Activated CD8-positive, alpha-beta memory T cell treated with anti-CD3 and anti-CD28 coated beads, Interleukin-2, amount 50 U/mL, for 48 hours (primary cell): ENCODE data around the gene JCHAIN.
"Not testable (repeated sequence)": the region's sequence is repeated elsewhere in the genome, so short reads cannot be mapped to it uniquely, and the experiment has no call there.

Experiments
- DNase-seq: peaks from one replicate; pipeline ENCODE4 v3.0.0-alpha.2; 2020

Gene JCHAIN

DNA sequence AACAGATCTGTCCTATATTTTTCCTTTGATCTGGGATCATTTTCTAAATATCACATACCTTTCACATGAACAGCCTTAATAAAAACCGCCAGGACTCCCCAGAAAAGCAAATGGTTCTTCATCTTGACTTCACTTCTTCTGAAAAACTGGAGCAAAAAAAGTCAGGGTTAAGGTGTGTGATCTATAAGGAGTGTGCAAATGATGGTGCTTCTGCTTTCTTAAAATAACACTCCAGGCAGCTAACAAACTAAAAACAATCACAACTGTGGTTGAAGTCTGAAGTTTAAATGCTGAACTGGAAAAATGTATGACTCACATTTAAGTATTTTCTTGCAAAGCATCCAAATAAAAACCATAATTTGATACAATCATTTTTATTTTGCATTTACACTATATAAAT lies at the start of gene JCHAIN:
TSS of gene JCHAIN (minus strand) at position 140 of the 400 bp plus-strand sequence. CDS start at position 122, 18 bp downstream.
- DNase-seq = no peak

DNA sequence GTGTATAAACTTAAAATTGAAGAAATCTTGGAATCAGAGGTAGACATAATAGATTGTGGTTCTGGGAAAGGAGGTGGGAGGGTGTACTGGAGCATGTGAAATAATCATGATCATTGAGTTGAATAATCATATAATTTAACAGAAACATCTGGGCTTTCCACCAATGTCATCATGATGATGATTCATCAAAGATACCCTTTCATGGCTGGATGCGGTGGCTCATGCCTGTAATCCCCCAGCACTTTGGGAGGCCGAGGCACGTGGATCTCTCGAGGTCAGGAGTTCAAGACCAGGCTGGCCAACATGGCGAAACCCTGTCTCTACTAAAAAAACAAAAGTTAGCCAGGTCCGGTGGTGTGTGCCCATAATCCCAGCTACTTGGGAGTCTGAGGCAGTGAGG lies 48.8 kb upstream of the JCHAIN start:
- DNase-seq = no peak

DNA sequence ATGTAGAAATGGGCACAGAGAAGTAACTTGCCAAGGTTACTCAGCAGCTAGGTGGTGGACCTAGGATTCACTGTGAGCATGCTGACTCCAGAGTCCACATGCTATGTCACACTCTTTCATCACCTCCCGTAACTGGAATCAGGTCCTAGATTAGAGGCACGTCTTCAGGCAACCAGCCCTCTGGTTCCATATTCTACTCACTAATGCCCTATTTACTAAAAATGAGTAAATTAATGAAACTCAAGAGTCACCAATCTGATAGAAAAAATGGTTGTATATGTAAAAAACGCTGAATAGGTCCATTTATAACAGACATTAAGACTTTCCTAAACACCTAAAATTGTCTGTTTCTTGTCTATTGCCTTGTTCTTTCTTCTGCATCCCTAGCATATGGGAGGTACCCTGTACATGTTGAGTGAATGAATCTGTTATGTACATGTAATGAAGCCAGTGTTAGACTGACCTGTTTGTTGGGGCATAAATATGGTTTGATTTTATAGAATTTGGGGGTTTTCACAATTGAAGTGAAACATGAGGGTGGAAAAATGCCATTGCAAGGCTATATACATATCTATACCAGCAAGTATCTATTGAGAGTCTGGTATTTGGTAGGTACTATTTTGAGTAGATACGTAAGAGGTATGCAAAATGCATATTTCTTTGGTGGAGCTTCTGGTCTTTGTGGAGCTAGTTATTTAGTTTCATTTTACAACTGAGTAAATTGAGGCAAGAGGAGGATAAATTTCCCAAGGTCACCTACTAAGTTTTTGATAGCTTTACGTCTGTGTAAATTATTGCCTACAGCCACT lies 48.0 kb upstream of the JCHAIN start:
- no peak for DNase-seq

DNA sequence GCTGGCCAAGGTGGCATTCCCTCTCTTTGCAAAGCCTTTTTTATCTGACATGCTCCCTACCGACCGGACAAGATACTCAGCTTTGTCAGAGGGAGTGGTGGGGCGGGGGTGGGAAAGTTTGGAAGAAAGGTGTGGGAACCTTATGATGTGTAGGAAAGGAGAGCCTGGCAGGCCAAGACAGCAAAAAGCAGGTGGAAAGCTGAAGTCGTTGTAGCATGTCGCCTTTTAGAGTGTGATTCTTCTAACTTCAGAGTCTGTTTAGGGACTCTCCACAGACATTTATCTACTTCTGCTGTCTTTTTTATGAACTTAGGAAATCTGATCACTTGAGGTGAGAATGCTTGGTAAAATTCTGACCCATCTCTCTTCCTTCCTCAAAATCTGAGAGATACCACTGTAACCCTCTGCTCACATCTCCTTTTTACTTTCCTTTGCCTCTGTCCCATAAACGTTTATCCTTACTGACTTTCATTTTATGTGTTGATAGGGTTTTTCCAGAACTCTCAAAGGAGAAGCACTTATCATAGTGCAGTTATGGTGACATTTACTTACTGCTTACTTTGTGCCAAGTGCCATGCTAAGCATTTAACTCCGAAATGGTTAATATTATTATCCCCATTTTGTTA lies 47.3 kb upstream of the JCHAIN start:
- no peak for DNase-seq

DNA sequence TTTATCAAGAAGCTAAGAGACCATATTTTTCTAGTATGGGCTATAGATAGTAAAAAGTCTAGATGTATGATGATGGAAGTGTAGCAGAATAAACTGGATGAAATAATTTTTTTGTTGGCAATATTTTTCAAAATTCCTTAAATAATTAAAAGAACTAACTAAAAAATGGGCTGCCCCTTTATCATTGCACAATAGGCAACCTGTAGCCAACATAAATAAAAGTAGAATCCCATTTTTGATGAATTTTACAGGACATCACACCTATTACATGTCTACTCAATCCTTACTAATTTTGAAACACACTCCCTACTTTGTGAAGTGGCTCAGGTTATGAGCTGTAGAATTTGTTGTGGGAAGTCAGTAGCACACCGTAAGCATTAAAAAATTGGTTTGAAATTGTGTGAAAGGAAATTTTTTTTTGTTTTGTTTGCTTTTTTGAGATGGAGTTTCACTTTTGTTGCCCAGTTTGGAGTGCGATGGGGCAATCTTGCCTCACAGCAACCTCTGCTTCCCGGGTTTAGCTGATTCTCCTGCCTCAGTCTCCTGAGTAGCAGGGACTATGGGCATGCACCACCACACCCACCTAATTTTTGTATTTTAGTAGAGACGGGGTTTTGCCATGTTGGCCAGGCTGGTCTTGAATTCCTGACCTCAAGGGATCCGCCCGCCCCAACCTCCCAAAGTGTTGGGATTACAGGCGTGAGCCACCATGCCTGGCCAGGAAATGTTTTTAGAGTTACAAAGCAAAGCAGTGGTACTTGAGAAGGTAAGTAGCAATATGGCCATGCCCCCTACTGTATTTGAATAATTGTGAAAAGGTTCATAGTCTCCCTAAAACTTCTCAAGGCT lies 46.5 kb upstream of the JCHAIN start:
- DNase-seq = no peak

DNA sequence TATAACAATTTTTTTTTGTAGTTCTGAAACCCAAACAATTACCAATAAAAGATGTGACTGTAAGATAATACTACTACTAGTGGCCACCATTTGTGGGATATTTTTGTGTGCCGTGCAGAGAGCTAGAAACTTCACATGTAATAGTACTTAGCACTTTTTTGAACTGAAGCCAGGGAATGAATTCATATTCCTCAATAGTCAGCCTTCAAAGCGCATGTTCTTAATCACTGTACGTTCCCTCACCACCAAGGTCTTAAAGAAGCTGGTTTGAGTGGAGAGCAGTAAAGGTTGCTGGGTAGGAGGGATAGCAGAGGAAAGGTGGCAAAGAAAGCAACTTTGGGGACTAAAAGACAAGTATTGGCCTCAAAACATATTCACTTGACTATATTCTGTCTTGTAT lies 45.8 kb upstream of the JCHAIN start:
- DNase-seq = no peak

DNA sequence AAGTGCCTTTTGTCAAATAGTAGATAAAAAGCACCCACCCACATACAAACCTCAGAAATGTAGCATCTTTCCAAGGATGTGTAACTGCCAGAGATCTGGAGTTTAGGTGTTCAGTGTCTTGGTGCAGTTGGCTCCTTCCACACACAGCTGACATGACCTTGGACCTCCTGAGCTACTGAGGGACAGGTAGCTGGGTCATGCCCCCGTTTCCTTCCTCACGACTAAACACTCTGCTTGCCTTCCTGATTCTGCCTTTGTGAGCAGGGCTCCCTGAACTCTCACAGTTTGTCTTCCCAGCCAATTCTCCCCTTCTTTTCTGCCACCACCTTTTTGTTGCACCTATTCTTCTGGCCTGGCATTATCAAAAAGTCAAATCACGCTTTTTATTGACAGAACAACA lies 45.3 kb upstream of the JCHAIN start:
- DNase-seq = no peak

DNA sequence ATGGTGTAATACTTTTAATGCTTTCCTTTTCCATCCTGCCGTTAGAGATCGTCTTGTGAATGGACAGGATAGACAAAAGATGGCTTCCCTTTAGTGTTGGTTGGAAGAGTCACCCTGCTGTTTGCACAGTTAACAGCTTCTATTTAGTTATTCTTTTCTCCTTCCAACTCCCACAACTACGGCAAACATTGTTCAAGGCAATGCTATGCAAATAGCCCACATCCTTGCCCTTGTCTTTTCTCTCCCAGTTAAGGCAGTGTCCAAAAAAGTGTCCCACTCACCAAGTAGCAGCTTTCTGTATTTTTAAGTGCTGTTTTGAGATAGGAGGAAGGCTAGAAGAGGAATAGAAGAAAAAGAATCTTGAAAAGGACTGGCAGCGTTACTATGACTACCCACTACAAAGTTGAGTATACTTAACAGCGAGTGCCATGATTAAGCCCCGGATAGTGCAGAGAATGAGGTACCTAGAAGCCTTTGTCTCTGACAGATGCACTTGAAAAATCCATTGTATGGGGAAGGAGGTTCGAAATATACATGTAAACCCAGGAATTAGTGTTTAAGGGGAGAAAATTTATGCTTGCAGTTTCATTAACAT lies 43.4 kb upstream of the JCHAIN start:
- DNase-seq = no peak

DNA sequence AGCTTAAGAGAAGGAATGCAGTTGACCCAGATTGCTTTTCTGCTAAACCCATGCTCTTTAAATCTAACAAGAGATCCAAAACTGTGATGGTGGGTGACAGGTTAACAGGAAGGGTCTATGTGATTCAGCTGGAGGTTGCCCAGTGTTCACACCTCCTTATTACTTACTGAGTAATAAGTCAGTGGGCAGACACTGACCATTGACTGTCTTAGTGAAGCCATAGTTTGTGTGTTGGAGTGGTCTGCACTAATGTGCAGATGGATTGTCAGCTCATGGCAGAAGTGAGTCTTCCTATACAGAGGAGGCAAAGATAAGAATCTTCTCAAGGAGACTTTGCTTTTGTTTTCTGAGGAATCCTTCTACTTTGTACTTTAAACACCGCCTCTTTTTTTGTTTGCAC lies 40.2 kb upstream of the JCHAIN start:
- no peak for DNase-seq

DNA sequence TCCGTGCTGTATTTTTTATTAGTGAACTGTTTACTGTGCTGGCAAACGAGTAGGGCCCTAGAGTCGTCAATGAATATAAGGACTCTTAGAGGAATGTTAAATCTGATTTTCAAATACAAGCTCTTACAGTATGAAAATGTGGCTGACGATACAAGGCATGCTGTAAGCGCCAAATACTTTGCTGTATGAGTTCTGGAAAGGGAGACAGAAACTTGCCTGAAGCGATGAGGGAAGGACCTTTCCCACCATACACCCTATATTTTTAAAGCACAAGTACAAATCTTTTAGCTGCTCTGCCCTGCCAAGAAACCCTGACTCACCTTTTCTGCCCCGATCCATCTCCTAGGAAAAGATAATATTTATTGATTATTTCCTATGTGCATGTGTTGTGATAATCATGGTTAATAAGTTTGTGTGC lies 39.7 kb upstream of the JCHAIN start:
- no peak for DNase-seq

DNA sequence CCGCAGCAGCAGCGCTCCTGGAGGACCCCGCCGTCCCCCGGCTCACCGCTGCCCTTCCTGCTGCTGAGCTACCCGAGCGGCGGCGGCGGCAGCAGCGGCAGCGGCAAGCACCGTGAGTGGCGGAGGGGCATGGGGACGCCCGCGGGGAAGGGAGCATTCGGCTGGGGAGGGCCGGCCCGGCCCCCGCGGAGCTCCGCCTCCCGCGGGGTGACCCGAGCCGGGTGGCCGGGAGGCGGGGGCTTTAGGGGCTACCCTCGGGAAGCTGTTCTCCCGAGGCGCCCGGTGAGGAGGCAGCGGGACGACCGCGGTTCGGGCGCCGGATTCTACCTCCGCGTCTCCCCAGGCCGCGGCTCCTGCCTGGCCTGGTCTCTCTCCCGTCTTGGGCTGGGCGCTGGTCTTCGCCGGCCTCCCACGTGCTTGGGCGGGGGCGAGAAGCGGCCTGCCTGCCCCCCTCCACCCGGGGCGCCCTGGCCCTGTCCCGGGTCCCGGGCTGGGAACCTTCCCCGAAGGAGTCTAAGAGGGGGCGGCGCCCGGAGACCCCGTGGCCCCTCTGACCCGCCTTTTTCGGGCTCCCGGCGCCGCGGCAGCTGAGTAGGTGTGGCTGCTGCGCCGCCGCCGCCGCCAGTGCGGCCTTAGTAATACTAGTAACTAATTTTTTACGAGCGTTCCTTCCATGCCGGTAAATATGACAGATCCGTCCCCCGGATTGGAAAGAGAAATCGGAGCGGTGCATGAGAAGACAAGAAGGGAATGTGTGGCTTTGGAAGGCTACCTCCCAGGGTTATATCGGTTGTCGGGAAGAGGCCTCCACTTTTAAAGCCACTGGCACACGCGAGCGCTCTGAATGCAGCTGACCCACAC lies 39.1 kb upstream of the JCHAIN start:
- peak; percentile 87 for DNase-seq

DNA sequence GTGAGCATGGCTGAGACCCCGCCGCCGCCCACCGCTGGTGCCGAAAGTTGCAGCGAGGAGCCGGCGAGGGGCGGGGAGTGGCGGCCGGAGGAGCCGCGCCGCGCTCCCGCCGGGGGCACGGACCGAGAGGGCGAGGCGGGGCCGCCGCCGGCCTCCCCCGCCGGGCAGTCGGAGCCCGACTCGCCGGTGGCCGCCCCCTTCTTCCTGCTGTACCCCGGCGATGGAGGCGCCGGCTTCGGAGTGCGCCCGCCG lies 38.5 kb upstream of the JCHAIN start:
- DNase-seq = no peak

DNA sequence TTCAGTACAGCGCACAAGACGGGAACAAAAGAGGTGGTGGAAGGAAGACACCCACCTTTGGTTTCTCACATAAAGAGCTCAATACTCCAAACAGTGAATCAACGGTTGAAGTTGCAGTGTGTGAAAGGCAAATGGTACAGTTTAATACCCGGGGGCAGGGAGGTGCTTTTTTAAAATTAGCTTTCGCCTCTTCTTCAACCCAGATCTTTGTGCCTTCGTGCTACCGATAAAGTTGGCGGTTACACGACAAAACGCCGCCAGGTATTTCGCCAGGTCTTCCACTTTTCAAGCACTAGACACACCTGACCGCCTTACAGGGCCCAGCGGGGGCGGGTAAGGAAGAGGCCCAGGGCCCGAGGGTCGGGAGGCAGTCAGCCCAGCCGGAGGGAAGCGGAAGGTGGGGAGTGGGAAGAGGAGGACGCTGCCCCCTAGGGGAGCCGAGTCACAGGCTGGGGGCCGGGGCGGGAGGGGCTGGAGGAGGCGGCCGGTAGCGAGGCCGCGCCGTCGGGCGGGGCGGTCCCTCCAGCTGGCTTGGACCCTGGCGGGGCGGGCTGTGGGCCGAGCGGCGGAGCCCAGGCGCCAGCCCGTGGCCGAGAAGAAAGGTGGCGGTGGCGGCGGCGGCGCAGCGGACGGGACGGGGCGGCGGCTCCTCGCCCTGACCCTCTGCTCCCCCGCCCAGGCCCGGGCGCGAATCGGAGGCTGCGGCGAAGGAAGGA lies 38.1 kb upstream of the JCHAIN start:
- DNase-seq = peak; percentile 75

DNA sequence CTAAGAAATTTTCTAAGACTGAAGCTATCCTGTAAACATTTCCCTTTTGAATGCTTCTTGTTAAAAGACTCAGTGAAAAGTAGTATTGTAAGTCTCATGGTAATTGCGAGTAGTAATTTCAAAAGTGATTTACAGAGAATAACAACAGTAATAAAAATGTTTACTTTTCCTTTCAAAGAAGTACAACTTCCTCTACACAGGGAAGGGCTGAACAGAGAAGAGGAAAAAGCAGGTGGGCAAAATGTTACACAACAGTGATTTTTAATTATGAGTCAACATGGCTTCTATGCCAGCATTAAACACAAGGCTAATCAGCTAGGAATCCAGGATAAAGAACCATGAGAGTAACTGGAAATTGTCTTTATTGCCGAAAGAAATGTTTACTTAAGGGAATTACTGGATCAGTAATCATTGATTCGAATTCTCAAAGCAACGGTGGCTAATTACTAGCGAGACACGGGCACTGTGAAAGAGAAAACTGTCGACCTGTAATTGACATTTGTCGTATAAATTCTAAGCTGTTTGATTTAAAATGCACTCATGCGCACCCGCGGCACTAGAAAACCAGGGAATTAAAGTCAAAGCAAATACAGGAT lies 37.4 kb upstream of the JCHAIN start:
- no peak for DNase-seq

DNA sequence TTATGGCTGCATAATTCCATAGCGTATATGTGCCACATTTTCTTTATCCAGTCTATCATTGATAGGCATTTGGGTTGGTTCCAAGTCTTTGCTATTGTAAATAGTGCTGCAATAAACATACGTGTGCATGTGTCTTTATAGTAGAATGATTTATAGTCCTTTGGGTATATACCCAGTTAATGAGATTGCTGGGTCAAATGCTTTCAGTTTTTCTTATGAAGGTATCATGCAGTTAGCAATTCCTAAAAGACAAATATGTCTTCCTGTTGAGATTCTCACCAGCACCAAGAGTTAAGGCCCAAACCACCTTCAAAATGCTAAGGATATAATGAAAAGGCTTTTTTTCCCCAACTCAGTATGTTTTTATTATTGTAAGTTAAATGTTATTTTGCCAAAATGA lies 36.3 kb upstream of the JCHAIN start:
- not testable (repeated sequence) for DNase-seq

DNA sequence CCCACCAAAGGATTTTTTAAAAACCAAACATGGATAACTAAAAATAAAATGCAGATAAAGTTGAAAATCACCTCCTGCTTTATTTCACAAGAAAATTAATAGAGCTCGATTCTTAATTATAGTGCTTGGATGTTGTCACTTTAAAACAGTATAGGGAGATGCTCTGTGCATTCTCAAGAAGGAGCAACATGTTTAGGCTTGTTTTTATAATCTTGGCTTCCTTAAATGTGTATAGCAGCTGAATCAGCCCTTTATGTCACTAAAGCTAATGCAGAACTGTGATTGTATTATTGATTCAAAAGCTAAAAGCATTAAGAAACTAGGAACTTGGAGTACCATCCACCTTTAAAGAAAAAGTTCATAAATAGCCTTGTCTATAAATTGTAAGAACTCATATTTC lies 35.0 kb upstream of the JCHAIN start:
- DNase-seq = no peak

DNA sequence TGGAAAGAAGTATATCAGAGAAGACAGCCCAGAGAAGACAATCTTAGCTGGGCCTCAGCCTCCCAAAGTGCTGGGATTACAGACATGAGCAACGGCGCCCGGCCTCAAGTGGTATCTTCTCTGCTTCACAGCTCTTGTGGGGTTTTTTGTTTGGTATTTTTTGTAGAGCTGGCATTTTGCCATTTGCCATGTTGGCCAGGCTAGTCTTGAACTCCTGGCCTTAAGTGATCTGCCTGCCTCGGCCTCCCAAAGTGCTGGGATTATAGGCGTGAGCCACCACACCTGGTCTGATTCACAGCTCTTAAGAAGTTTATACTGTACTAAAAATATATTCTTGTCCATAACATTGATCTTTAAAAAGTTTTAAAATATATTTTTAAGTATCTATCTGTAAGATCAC lies 34.4 kb upstream of the JCHAIN start:
- DNase-seq = no peak

DNA sequence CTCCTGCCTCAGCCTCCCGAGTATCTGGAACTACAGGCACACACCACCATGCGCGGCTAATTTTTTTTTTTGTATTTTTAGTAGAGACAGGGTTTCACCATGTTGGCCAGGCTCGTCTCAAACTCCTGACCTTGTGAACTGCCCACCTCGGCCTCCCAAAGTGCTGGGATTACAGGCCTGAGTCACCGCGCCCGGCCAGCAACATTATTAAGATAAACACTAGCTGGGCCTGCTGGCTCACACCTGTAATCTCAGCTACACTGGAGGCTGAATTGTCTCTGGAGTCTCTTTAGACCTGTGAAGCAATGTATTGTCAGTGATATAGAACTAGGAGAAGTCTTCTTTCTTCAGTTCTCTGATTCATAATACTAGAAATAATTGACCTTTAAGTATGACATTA lies 32.1 kb upstream of the JCHAIN start:
- DNase-seq = not testable (repeated sequence)

DNA sequence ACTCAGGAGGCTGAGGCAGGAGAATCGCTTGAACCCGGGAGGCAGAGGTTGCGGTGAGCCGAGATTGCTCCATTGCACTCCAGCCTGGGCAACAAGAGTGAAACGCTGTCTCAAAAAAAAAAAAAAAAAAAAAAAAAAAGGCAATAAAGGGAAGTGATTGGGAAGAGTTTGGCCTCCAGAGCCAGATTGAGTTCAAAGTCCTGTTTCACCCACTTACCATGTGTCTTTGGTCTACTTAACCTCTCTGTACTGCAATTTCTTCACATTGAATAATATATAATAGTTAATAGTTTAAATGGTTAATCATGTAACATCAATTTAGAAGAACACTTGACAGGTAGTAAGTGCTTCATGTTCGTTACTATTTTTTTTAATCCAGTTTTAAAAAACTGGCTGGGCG lies 28.3 kb upstream of the JCHAIN start:
- not testable (repeated sequence) for DNase-seq

DNA sequence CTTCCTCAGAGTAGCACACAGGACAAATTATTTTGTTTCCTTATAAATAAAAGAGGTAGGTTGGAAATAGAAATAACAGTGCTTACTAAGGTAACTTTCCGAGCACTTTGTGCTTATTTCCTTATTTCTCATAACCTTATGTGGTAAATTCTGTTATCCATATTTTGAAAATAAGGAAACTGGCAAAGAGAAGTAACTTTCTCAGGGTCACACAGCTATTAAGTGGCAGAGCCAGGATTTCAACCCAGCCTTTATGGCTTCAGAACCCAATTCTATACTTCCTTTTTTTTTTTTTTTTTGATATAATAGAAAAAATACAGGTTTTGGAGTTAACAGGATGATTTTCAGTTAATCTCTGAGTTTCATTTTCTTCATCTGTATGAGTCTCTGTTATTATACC lies 25.4 kb upstream of the JCHAIN start:
- DNase-seq = no peak

DNA sequence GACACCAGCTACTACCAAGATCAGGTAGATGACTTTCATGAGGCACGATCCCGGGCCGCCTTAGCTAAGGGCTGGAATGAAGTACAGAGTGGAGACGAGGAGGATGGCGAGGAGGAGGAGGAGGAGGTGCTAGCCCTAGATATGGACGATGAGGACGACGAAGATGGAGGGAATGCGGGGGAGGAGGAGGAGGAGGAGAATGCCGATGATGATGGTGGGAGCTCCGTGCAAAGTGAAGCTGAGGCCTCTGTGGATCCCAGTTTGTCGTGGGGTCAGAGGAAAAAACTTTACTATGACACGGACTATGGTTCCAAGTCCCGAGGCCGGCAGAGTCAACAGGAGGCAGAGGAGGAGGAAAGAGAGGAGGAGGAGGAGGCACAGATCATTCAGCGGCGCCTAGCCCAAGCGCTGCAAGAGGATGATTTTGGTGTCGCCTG lies 22.5 kb upstream of the JCHAIN start:
- DNase-seq = peak; percentile 62
